ENCODE data around the gene ASXL3.

- no peak for TF ChIP-seq CTCF (IDR thresholded peaks at IDR 0.05; ENCODE audit: poor library complexity, severe bottlenecking)
- TF ChIP-seq POLR2AphosphoS5 (IDR thresholded peaks at IDR 0.05): no peak
- TF ChIP-seq EZH2 (IDR thresholded peaks at IDR 0.05; ENCODE audit: borderline replicate concordance, insufficient read depth, low read length, poor library complexity, severe bottlenecking): no peak
- TF ChIP-seq RAD21 (conservative IDR thresholded peaks at IDR 0.05): no peak
- TF ChIP-seq EP300 (conservative IDR thresholded peaks at IDR 0.05; ENCODE audit: poor library complexity, severe bottlenecking): no peak
- TF ChIP-seq MXI1 (conservative IDR thresholded peaks at IDR 0.05; ENCODE audit: poor library complexity, severe bottlenecking): no peak
Measured at GRCh38 chr18:33556846-33557245, 21.2 kb upstream of the ASXL3 start.

All from neural cell (in vitro differentiated cells).